NB4 (cell line): ENCODE results near the gene GNAI2.

ENCODE experiments used
- DNase-seq: peaks from one replicate; pipeline ENCODE4 v3.0.0; 2010; ENCODE audit warnings: low read depth
- H3K4me3 ChIP-seq: one replicate; pipeline ENCODE4 v1.5.1; 2011; ENCODE audit warnings: mild to moderate bottlenecking, low read depth, low read length, moderate library complexity
- MYC ChIP-seq: IDR thresholded peaks from 2 replicates; pipeline ENCODE4 v1.6.1; 2011; ENCODE audit warnings: low read depth, low read length
- POLR2A ChIP-seq: IDR thresholded peaks from 2 replicates; pipeline ENCODE4 v1.6.1; 2011; ENCODE audit warnings: mild to moderate bottlenecking; ENCODE audit not compliant: insufficient read length; ENCODE audit errors: extremely low read depth
- TF ChIP-seq, protein P1 (sequence below): IDR thresholded peaks from one replicate; pipeline ENCODE4 v1.5.1; 2012; ENCODE audit warnings: low read depth, low read length
- TF ChIP-seq, protein P2 (sequence below): IDR thresholded peaks from 2 replicates; pipeline ENCODE4 v1.6.1; 2011; ENCODE audit warnings: low read depth, low read length

The GNAI2 gene

DNA sequence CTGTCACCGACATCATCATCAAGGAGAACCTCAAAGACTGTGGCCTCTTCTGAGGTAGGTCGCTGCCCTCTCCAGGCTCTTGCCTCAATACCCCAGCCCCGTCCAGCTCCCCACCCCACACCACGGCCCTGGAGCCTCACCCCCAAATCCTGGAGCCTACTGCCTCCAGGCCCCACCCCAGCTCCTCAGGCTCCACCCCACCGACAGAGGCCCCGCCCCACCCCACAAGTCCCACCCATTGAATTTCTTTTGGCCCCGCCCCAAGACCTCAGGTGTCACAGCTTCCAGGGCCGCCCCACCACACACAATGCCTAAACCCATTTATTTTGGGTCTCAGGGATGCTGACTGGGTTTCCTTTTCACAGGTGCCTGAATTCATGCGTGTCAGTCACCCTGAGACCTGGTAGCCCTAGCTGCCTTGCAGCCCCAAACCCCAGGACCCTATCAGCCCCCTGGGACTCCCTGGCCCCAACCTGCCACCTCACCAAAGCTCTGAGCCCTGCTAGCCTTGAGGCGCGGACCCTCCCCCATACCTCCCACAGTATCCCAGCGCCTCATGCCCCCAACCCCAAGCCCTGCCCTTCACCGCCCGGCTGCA is 41.0 kb upstream of the GNAI2 start:
- DNase-seq, result peak; percentile 30
- TF ChIP-seq MYC, result no peak
- TF ChIP-seq POLR2A, result no peak
- TF ChIP-seq, protein P1, sequence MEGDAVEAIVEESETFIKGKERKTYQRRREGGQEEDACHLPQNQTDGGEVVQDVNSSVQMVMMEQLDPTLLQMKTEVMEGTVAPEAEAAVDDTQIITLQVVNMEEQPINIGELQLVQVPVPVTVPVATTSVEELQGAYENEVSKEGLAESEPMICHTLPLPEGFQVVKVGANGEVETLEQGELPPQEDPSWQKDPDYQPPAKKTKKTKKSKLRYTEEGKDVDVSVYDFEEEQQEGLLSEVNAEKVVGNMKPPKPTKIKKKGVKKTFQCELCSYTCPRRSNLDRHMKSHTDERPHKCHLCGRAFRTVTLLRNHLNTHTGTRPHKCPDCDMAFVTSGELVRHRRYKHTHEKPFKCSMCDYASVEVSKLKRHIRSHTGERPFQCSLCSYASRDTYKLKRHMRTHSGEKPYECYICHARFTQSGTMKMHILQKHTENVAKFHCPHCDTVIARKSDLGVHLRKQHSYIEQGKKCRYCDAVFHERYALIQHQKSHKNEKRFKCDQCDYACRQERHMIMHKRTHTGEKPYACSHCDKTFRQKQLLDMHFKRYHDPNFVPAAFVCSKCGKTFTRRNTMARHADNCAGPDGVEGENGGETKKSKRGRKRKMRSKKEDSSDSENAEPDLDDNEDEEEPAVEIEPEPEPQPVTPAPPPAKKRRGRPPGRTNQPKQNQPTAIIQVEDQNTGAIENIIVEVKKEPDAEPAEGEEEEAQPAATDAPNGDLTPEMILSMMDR, result no peak
- no peak overlapping the region for H3K4me3 ChIP-seq

DNA sequence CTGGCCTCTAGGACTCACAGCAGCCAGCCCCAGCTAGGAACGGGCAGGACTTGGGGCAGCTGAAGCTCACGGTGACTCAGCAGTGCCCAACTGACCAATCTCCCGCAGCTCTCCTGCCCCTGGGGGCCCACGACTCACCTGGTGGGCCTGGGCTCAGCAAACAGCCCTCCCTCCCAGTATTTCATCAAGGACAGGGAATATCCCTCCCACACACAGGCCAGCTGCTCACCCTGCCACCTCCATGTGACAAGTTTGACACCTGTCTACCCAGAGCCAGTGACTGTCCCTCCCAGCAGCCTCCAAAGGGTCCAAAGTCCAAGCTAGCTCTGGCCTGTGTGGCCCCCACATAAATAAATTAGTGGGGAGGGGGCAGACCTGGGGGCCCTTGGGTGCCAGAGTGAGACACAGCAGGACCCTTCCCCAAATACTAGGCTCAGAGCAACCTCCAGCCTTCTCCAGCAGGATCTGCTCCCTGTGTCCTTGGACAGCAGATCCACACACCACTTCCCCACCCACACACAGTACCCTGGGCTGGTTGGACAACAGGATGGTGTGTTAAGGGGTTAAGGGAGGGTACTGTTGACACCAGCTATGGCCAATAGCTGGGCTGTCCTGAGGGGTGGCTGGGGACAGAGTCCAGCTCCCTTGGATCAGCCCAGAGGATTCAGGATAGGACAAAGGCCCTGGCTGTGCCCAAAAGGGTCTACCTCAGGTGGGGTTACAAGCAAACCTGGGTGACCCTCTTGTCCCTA is 40.3 kb upstream of the GNAI2 start:
- H3K4me3 ChIP-seq, result no peak overlapping the region
- TF ChIP-seq MYC (no peak), POLR2A (no peak)
- TF ChIP-seq, protein P1, result no peak
- TF ChIP-seq, protein P2, sequence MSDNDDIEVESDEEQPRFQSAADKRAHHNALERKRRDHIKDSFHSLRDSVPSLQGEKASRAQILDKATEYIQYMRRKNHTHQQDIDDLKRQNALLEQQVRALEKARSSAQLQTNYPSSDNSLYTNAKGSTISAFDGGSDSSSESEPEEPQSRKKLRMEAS, result no peak
- no peak for DNase-seq

DNA sequence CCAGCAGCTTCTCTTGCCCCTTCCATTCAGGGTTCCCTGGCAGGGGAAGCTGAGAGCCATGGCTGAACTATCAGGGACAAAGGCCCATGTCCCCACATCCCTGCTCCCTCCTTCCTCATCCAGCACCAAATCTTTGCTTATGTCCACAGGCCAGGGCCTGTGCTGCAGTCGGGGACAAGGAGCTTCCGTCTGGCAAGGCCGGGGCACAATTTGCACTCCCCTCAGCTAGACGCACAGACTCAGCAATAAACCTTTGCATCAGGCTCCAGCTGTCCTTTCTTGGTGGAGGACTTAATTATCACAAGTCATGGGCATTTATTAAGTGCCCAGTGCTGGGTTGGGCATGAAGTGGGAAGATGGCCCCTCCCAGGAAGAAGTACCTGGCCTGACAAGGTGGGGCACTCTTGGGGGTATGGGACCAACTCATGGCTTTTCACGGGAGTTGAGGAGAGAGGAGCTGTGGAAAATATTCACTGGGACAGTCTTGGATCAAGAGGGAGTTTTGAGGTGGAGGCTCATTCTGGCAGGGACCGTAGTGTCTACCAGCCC is 39.7 kb upstream of the GNAI2 start:
- DNase-seq, result no peak
- TF ChIP-seq, protein P1, result no peak
- TF ChIP-seq, protein P2, result no peak
- TF ChIP-seq POLR2A (no peak), MYC (no peak)
- H3K4me3 ChIP-seq, result no peak overlapping the region

DNA sequence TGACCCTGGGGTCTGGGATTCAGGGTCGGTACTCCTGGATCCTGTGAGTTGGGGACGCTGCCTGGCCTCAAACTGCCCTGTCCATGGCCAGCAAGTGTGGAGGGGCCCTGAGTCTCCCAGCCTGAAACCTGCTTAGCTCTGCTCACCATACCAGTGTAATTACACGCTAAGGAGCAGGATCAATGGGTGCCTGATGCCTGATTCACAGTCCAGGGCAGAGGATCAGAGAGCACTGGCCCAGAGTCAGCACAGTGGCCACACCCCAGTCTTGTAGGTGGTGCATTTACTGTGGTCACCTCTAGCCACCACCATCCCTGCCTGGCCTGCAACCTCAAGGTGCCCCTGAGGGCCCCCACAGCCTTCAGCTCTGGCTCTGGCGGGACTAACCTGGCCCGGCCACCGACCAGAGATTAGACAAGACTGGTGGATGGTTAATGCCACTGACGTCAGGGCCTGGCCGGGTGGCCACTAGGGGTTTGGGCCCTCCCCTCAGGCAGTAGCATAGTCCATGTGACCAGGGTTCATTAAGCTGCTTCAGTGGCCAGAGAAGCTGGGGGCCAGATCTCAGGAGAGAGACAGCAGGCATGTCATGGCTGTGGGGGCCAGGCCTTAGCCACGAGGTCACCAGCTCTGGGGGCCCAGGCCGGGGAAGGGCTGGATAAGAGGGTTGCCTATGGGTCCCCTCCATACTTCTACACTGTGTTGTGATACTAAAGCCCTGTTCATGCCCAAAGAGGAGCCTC is 34.3 kb upstream of the GNAI2 start:
- H3K4me3 ChIP-seq, result no peak overlapping the region
- TF ChIP-seq, protein P1, result no peak
- TF ChIP-seq, protein P2, result no peak
- TF ChIP-seq MYC (no peak), POLR2A (no peak)
- DNase-seq, result no peak

DNA sequence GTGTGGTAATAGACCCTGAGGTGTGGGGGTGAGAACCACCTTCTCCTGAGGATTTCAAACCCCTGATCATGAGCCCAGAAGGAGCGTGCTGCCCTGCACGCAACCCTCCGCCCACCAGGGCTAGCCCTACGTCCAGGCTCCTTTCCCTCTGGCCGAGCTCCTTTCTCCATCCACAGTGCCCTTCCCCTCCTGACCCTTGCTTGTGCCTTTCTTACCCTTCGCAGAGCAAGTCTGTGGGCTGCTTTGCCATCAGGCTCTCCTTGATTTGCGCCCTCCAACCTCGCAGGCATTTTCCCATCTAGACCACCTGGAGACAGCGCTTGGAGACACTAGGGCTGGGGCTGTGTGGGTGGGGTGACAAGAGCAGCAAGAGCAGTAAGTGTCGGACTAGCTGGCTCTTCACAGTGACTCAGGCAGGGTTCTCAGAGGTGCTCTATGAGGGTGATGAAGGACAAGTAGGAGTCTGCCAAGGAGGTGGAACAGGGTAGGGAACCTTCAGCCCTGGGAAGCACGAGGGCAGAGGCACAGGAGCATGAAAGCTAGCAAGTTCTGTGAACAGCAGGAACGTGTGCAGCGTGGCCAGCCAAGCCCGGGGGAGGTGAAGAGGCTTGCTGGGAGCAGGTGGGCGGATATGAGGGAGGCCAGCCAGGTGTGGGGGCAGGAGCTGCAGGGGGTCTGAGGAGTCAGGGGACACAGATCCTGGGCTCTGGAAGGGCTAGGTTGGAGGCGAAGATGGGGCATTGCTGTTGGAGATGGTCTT is 33.5 kb upstream of the GNAI2 start:
- H3K4me3 ChIP-seq, result no peak overlapping the region
- DNase-seq, result no peak
- TF ChIP-seq MYC (no peak), POLR2A (no peak)
- TF ChIP-seq, protein P1, result no peak
- TF ChIP-seq, protein P2, result no peak
